ENCODE data around the gene ZBTB47. TPM values are rescaled to one million over a fixed set of nuclear protein-coding genes. Genes with fewer than 3 reads are reported as not detected.

Gene ZBTB47
- total RNA-seq, 1 donor from 2014 or later = 19.6 TPM

DNA sequence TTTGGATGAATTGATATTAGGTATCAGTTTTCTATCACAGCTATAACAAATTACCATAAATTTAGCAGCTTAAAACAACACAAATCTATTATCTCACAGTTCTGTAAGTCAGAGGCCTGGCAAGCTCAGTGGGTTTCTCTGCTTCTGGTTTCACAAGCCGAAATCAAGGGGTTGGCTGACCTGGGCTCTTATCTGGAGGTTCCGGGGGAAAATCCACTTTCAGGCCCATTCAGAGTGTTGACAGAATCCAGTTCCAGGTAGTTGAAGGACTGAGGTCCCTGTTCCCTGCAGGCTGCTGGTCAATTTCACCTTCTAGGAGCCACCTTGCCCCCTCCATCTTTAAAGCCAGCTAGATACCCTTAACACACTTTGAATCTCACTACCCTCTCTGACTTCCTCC, 60.2 kb downstream of the ZBTB47 start:
- no peak for DNase-seq

DNA sequence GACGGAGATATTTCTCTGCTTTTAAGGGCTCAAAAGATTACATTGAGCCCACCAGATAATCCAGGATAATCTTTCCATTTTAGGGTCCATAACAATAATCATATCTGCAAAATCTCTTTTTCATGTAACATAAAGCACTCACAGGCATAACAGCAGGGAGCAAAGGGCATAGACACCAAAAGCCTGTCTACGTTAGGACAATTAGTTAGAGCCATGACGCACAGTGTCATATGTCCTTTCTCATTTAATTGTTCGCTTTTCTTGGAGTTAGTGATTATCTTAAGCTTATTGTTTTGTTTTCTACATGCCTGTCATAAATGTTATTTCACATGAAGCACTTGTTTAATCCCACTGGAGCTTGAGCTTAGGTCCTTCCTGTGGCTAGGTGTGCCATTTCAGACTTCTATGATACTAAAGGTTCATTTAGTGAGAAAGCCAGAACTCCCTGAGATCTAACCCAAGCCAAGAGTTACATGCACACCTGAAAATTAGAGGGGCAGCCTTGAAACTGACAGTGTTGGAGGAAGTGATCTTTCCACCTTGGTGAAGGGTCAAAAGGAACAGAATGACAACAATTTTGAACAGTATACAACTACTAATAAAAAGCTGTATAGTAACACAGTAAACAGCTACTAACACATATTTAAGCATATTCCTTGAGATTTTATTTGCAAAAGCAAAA, 60.8 kb downstream of the ZBTB47 start:
- no peak for DNase-seq

Other genes starting within 250 kb of the ZBTB47 start
- gene LYZL4, start 243.1 kb upstream of the ZBTB47 start, total RNA-seq = not detected in 2 replicates
- 0.23 and 0.85 TPM in 2 replicates for gene VIPR1, start 151.1 kb upstream of the ZBTB47 start, total RNA-seq
- 104 and 114 TPM in 2 replicates for gene SEC22C, start 71.7 kb upstream of the ZBTB47 start, total RNA-seq
- gene SS18L2, start 62.8 kb upstream of the ZBTB47 start, total RNA-seq = 23.4 and 46.5 TPM in 2 replicates
- gene NKTR, start 53.0 kb upstream of the ZBTB47 start, total RNA-seq = 61.7 and 133 TPM in 2 replicates
- gene KLHL40, start 31.8 kb downstream of the ZBTB47 start, total RNA-seq = 0.17 TPM in 1 of 2 replicates, not detected in the other
- gene HHATL, start 49.1 kb downstream of the ZBTB47 start, total RNA-seq = not detected in 2 replicates
- gene CCDC13, start 119.6 kb downstream of the ZBTB47 start, total RNA-seq = 0.28 and 1.0 TPM in 2 replicates
- gene HIGD1A, start 150.8 kb downstream of the ZBTB47 start, total RNA-seq = 110 and 112 TPM in 2 replicates
- 11.2 and 13.3 TPM in 2 replicates for gene ACKR2, start 155.7 kb downstream of the ZBTB47 start, total RNA-seq
- gene CYP8B1, start 222.2 kb downstream of the ZBTB47 start, total RNA-seq = not detected in 2 replicates

Measured in dermis blood vessel endothelial cell (primary cell).